CD4-positive, alpha-beta T cell treated with Interleukin-15 for 1 hour (primary cell): ENCODE results near the gene CEP57L1.
A peak's percentile ranks its signal among the peaks of the same experiment; 100 is the strongest.
"Not testable (repeated sequence)": the region's sequence is repeated elsewhere in the genome, so short reads cannot be mapped to it uniquely, and the experiment has no call there.

Experiments used
- DNase-seq: peaks from one replicate; pipeline ENCODE4 v3.0.0-alpha.2; 2020

Gene CEP57L1

DNA sequence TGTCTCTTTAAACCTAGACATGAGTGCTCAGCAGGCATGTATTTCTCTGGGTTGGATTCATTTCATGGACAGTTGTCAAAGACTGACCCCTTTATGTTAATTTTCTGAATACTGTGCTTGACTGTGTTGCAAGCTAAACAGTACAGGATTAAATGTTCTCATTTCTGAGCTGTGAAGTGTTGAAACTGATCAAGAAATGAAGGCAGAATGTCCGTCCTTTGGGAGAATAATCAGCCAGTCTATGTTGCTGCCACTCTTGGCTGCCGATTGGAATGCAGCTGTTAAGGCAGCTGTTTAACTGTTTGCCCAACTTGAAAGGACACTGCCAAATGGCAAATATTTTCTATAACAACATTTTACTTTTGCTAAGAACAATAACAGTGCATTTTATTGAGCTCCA, 87.3 kb downstream of the CEP57L1 start:
- DNase-seq, result no peak

DNA sequence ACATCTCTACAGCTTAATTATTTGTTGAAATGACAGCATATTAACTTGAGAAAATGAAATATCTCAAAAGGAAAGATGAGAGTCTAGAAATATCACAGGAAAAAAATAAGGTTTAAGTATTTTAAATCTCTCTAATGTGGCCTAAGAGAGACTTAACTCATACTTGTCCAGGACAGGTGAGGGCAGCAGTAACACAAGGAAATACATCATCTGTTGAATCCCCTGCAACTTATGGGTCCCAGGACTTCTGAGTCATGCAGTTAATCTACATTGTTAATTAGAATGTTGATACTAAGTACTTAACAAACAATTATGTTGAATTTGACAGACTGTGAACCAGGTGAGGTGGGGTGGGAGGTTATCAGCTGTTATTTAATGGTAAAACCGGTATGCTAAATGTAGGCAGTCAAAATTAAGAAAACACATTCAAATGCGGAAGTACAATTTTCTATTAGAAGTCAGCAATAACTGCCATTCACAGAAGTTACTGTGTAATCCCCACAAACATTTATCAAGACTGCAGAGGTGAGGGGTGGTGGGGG, 87.9 kb downstream of the CEP57L1 start:
- DNase-seq, result no peak

DNA sequence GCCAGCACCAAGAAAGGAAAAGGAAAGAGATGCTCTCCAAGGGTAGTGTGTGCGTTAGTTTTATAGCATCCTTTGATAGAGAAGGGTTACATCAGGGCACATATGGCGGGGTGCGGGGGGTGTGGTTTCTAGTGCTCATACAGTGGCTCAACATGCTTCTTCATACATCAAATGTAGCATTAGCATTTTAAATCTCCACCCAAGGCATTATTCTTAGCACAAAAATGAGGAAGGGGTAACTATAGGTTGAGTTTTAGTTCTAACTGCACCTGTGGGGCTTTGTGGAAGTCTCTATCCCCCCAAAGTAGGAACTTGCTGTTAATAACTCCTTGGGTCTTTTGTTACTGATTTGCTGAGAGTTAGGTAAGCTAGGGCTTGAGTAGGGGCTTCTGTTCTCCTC, 89.3 kb downstream of the CEP57L1 start:
- no peak for DNase-seq

GRCh38 chr6:109186012-109186411, 90.7 kb downstream of the CEP57L1 start:
- DNase-seq, result no peak

GRCh38 chr6:109187399-109188114, 92.2 kb downstream of the CEP57L1 start:
- peak; percentile 52 for DNase-seq

- DNase-seq, result no peak
Observed at GRCh38 chr6:109188115-109188411, 92.8 kb downstream of the CEP57L1 start.

GRCh38 chr6:109191368-109191767, 96.1 kb downstream of the CEP57L1 start:
- not testable (repeated sequence) for DNase-seq

- no peak for DNase-seq
Observed at GRCh38 chr6:109192865-109193264, 97.6 kb downstream of the CEP57L1 start.

GRCh38 chr6:109194880-109195279, 99.6 kb downstream of the CEP57L1 start:
- no peak for DNase-seq

- no peak for DNase-seq
Observed at GRCh38 chr6:109197061-109197460, 101.8 kb downstream of the CEP57L1 start.

DNA sequence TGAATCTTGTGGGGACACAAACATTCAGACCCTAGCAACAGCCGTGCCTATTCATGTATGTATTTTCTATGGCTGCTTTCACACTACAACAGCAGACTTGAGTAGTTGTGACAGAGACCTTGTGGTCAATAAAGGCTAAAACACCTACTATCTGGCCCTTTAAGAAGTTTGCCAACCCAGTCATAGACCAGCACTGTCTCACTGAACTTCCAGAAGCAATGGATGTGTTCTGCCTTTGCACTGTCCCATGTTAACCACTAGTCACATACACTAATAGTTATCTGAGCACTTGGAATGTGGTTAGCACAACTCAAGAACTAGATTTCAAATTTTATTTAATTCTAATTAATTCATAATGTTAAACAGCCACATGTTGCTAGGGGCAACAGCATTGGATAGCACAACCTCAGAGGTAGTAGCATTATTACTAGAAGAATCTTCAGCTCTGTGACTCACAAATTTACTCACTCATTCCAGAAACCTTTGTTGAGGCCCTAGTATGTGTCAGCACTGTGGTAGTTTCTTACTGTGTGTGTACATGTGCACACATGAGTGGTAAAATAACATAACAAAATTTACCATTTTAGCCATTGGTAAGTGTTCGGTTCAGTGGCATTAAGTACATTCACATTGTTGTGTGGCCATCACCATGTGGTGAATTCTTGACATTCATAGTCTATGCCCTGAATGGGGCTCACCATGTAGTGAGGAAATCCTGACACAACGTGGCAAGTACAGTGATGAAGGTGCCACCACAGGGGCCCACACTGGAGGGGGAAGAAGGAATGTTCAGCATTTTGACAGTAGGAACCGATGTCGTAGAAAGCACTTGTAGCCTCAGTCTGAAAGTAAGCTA, 107.3 kb downstream of the CEP57L1 start:
- no peak for DNase-seq

GRCh38 chr6:109204511-109204910, 109.2 kb downstream of the CEP57L1 start:
- DNase-seq, result no peak

DNA sequence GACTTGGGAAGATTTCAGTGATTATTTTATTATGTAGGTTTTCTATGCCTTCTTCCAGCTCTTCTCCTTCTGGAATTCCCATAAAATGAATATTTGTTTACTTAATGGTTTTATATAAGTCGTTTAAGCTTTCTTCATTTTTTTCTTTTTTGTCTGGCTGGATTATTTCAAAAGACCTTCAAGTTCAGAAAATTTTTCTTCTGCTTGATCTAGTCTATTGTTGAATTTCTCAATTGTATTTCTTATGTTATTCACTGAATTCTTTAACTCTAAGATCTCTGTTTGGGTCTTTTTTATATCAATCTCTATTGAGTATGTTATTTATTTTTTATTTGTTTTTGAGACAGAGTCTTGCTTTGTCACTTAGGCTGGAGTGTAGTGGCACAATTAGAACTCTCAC, 117.4 kb downstream of the CEP57L1 start:
- DNase-seq, result no peak
